Heart right ventricle (tissue), 16 donors: ENCODE results near the gene PRRT4. TPM values are rescaled to one million over a fixed set of nuclear protein-coding genes. Genes with fewer than 3 reads are reported as not detected.

Experiments used
- ATAC-seq, 8 donors: fragments of 200-7000 bp; cut with Tn5 transposase; one replicate each; pipeline ENCODE4 v1.9.1; 2020; ENCODE audit warnings: mild to moderate bottlenecking in 8 of 8, moderate library complexity in 8 of 8, moderate number of reproducible peaks in 1 of 8
- DNase-seq, 2 donors: peaks; one replicate each; pipeline ENCODE4 v3.0.0-alpha.2; 2020
- H3K27ac ChIP-seq, 10 donors: fragments of 200-600 bp; sonication (generic) in 2 of 10; one replicate each; pipeline versions ENCODE4 v1.5.0 to v1.8.0; 2020 to 2022; ENCODE audit warnings: mild to moderate bottlenecking in 3 of 10
- H3K27me3 ChIP-seq, 7 donors: fragments of 200-600 bp; one replicate each; pipeline ENCODE4 v1.8.0; 2021 to 2022; ENCODE audit warnings: mild to moderate bottlenecking in 2 of 7
- H3K36me3 ChIP-seq, 9 donors: fragments of 200-600 bp; sonication (generic) in 1 of 9; one replicate each; pipeline versions ENCODE4 v1.5.0 to v1.8.0; 2020 to 2022; ENCODE audit warnings: mild to moderate bottlenecking in 2 of 9
- H3K4me1 ChIP-seq, 9 donors: fragments of 200-600 bp; sonication (generic) in 1 of 9; one replicate each; pipeline versions ENCODE4 v1.5.0 to v1.8.0; 2020 to 2022; ENCODE audit warnings: mild to moderate bottlenecking in 4 of 9
- H3K4me3 ChIP-seq, 10 donors: fragments of 200-600 bp; sonication (generic) in 2 of 10; one replicate each; pipeline versions ENCODE4 v1.5.0 to v1.8.0; 2020 to 2022; ENCODE audit warnings: mild to moderate bottlenecking in 7 of 10, moderate library complexity in 2 of 10
- H3K9me3 ChIP-seq, 11 donors: fragments of 200-600 bp in 10 of 11; sonication (generic) in 2 of 11; one replicate each; pipeline versions ENCODE4 v1.5.0 to v1.8.0; 2013 to 2022; ENCODE audit warnings: mild to moderate bottlenecking in 2 of 11, control low read depth in 1 of 11, moderate library complexity in 1 of 11
- CTCF ChIP-seq, 9 donors: fragments of 200-600 bp; sonication (generic) in 2 of 9; IDR thresholded peaks; one replicate each; pipeline versions ENCODE4 v1.5.0 to v1.8.0; 2021 to 2022; ENCODE audit warnings: antibody characterized with exemption in 9 of 9, mild to moderate bottlenecking in 5 of 9, moderate library complexity in 1 of 9
- WGBS, 2 donors: extraction: QIAGEN DNeasy Blood & Tissue Kit; methylation state at CpG; one replicate each; pipeline ENCODE4 v1.1.7; 2013; ENCODE audit warnings: inconsistent platforms in 1 of 2; 5-methylcytosine and 5-hydroxymethylcytosine counted together
- intact Hi-C, 10 donors: fragments of 100-400 bp; cut with DNase I; formaldehyde crosslinking; loops; one replicate each; pipeline versions ENCODE4 v1.11.1 to v1.14.2; 2022
- polyA plus RNA-seq, 2 donors: library from polyadenylated mRNA; stranded (reverse); fragments of 200-250 nt; gene quantifications; one replicate each; pipeline ENCODE4 v1.2.3, GENCODE V29; 2013
- total RNA-seq, 10 donors: library from RNA; stranded (reverse); fragmentation: NEBNext Ultra II Directional in 3 of 10; extraction: Animal tissue kit (Norgen Biotek cat#: 25700) in 3 of 10; gene quantifications; one replicate each; pipeline versions ENCODE4 v1.2.1 to v1.2.4, GENCODE V29; 2021 to 2023
- donor health status: Arrhythmogenic right ventricular cardiomyopathy.
- donor health status: ischemic (EF 13 %, LVEDD 7.1; RV severe dilation, severe dysfunction).
- donor health status: healthy with polysubstance abuse.
- donor health status: DM: no; HTN: yes; CAD: no.
- donor health status: DM: no; HTN: no; CAD: no.
- donor health status: ischemic (EF 25% LVEDD 6.9; RV normal size, moderate dysfunction).
- donor health status: ischemic (EF 25% LVEDD 5.7; RV mildly dilated, moderate dysfunction).
- donor health status: healthy.
- donor health status: DM: yes; HTN: yes; CAD: no.
- donor health status: Ischemic cardiomyopathy.
- donor health status: ischemic (EF 35%, LVEDD 5.7; RV mildly dilated, moderate dysfunction).
- donor health status: nonischemic (EF 11% LVEDD 7.7; RV severe dilation, severe dysfunction).
- donor health status: DM: yes; HTN: yes; CAD: no.
- donor health status: PGD.
- donor health status: ischemic (EF 29% LVEDD 5.4; RV normal size, mild dysfunction).
- donor health status: nonischemic (EF 23%, LVEDD 6.1; RV moderate dilation, normal function).

The PRRT4 gene
- total and polyA plus RNA-seq, 12 donors: 0.67 to 3.1 (median 2.0) TPM

- Histone ChIP-seq H3K36me3 (peaks cover 0 to 48% (median 4%) of the 10 kb centered on the region in 9 donors), H3K4me1 (peaks cover 13 to 52% (median 46%) of the 10 kb centered on the region in 9 donors), H3K9me3 (no peaks in the 10 kb centered on the region), H3K27ac (peak overlapping the region in 2 of 10 donors; percentile 64 to 86), H3K27me3 (no peaks in the 10 kb centered on the region), H3K4me3 (peak overlapping the region in 3 of 10 donors; percentile 67 to 85 (median 77))
- intact Hi-C loops: no loop called here
- ATAC-seq (peak in 2 of 8 donors; percentile 10 to 23), DNase-seq (no peak)
- 87 to 89% methylated on average over 9 of the region's 9 CpGs for WGBS, 2 donors
- TF ChIP-seq CTCF (IDR thresholded peaks at IDR 0.05): no peak
These were observed 42.7 kb upstream of the PRRT4 start for GRCh38 chr7:128404143-128404681.

- H3K27me3 ChIP-seq: no peaks in the 10 kb centered on the region
- no peaks in the 10 kb centered on the region for H3K9me3 ChIP-seq
- peaks cover 0 to 54% (median 4%) of the 10 kb centered on the region in 9 donors for H3K36me3 ChIP-seq
- DNase-seq (no peak), ATAC-seq (no peak)
- H3K4me3 ChIP-seq: no peak overlapping the region
- whole genome bisulfite sequencing, 2 donors: 87 to 92% methylated on average over 5 of the region's 5 CpGs
- intact Hi-C loops: no loop called here
- peaks cover 13 to 46% (median 41%) of the 10 kb centered on the region in 9 donors for H3K4me1 ChIP-seq
- TF ChIP-seq CTCF (IDR thresholded peaks at IDR 0.05): no peak
- no peak overlapping the region for H3K27ac ChIP-seq
These were observed 42.2 kb upstream of the PRRT4 start for GRCh38 chr7:128403676-128404075.

GRCh38 chr7:128402356-128402755 is 40.9 kb upstream of the PRRT4 start:
- H3K36me3 ChIP-seq: peaks cover 0 to 67% (median 11%) of the 10 kb centered on the region in 9 donors
- peaks cover 8 to 33% (median 28%) of the 10 kb centered on the region in 9 donors for H3K4me1 ChIP-seq
- H3K27ac ChIP-seq: no peak overlapping the region
- DNase-seq (no peak), ATAC-seq (no peak)
- no peak overlapping the region for H3K4me3 ChIP-seq
- TF ChIP-seq CTCF (IDR thresholded peaks at IDR 0.05): no peak
- WGBS, 2 donors: 71 to 77% methylated on average over 2 of the region's 2 CpGs
- H3K9me3 ChIP-seq: no peaks in the 10 kb centered on the region
- no peaks in the 10 kb centered on the region for H3K27me3 ChIP-seq
- intact Hi-C loops: no loop called here

GRCh38 chr7:128400566-128400965 is 39.1 kb upstream of the PRRT4 start:
- no peak for DNase-seq

More at GRCh38 chr7:128400566-128400965, 39.1 kb upstream of the PRRT4 start:
- intact Hi-C loops: no loop called here
- H3K4me3 ChIP-seq: no peak overlapping the region
- H3K9me3 ChIP-seq: no peaks in the 10 kb centered on the region
- H3K36me3 ChIP-seq: peaks cover 0 to 85% (median 14%) of the 10 kb centered on the region in 9 donors
- H3K4me1 ChIP-seq: peaks cover 8 to 22% (median 18%) of the 10 kb centered on the region in 9 donors
- H3K27me3 ChIP-seq: no peaks in the 10 kb centered on the region
- no peak for TF ChIP-seq CTCF (IDR thresholded peaks at IDR 0.05)
- 88 to 90% methylated on average over 5 of the region's 5 CpGs for WGBS, 2 donors
- H3K27ac ChIP-seq: no peak overlapping the region
- ATAC-seq: no peak
